Osteoblast (primary cell): ENCODE data around the gene HPRT1. TPM values are rescaled to one million over a fixed set of nuclear protein-coding genes. Genes with fewer than 3 reads are reported as not detected.

ENCODE experiments used
- DNase-seq: peaks from one replicate; pipeline ENCODE4 v3.0.0; 2011; ENCODE audit warnings: low spot score, mixed read lengths; ENCODE audit not compliant: insufficient read length; ENCODE audit errors: missing footprints
- H2AFZ ChIP-seq: 2 replicates; pipeline ENCODE4 v1.6.0; 2011; ENCODE audit warnings: mild to moderate bottlenecking, low read length
- H3K27ac ChIP-seq: 2 replicates; pipeline ENCODE4 v1.5.1; 2011; ENCODE audit warnings: mild to moderate bottlenecking, low read depth, low read length, moderate library complexity
- H3K27me3 ChIP-seq: 2 replicates; pipeline ENCODE4 v1.6.0; 2012; ENCODE audit warnings: mild to moderate bottlenecking, control low read depth, inconsistent platforms, low read length, moderate library complexity; ENCODE audit not compliant: insufficient read depth
- H3K36me3 ChIP-seq: 2 replicates; pipeline ENCODE4 v1.5.1; 2011; ENCODE audit warnings: mild to moderate bottlenecking, low read length, control low read depth, moderate library complexity; ENCODE audit not compliant: insufficient read depth
- H3K4me1 ChIP-seq: 2 replicates; pipeline ENCODE4 v1.5.1; 2011; ENCODE audit warnings: mild to moderate bottlenecking, low read length, control low read depth, moderate library complexity; ENCODE audit not compliant: insufficient read depth
- H3K4me2 ChIP-seq: 2 replicates; pipeline ENCODE4 v1.6.0; 2011; ENCODE audit warnings: mild to moderate bottlenecking, low read length; ENCODE audit not compliant: insufficient read depth
- H3K4me3 ChIP-seq: fragments of 200-600 bp; sonication (generic); 3 replicates; pipeline ENCODE4 v1.5.1; 2012; ENCODE audit warnings: mild to moderate bottlenecking, low read length, inconsistent platforms; ENCODE audit not compliant: insufficient read depth
- H3K79me2 ChIP-seq: 2 replicates; pipeline ENCODE4 v1.6.0; 2012; ENCODE audit warnings: mild to moderate bottlenecking, low read length, control low read depth, inconsistent platforms; ENCODE audit not compliant: insufficient read depth
- H3K9me3 ChIP-seq: 2 replicates; pipeline ENCODE4 v1.5.1; 2011; ENCODE audit warnings: low read depth, low read length, control low read depth
- H4K20me1 ChIP-seq: 2 replicates; pipeline ENCODE4 v1.6.0; 2012; ENCODE audit warnings: mild to moderate bottlenecking, low read length, control low read depth; ENCODE audit not compliant: insufficient read depth
- total RNA-seq: library from RNA; depleted of rRNA; stranded (reverse); fragments of >200 nt; gene quantifications from 2 replicates; pipeline ENCODE4 v1.2.3, GENCODE V29; 2012
- TF ChIP-seq, protein P1 (sequence below): IDR thresholded peaks from 2 replicates; pipeline ENCODE4 v1.5.1; 2011; ENCODE audit warnings: mild to moderate bottlenecking, low read depth, low read length, moderate library complexity; ENCODE audit errors: extremely low read depth

Gene HPRT1
- total RNA-seq, 1 donor, result 6.2 TPM

DNA sequence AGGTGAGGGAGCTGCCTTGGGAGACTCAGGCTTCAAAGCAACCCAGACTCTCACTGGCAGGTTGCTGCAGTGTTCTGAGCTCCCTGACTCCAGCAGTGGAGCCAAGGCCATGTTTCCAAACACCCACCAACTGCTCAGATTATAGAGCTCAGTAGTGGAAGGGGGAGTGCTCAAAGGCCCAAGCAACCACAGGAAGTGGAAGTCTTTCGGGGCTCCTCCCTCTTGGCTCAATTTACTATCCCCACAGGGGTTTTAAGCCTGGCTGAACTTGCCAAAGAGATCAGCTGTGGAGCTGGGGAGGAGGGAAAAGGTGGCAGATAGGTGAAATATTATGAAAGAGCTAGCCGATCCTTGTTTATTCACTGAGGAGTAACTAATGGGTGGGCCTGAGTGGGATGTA lies 82.5 kb downstream of the HPRT1 start:
- Histone ChIP-seq H3K79me2 (peaks cover 4% of the 10 kb centered on the region), H4K20me1 (no peaks in the 10 kb centered on the region), H3K4me2 (no peak overlapping the region), H3K27me3 (no peaks in the 10 kb centered on the region), H3K27ac (no peak overlapping the region), H3K4me1 (peaks cover 17% of the 10 kb centered on the region), H3K4me3 (no peak overlapping the region), H3K9me3 (no peaks in the 10 kb centered on the region), H2AFZ (no peak overlapping the region), H3K36me3 (peaks cover 15% of the 10 kb centered on the region)
- TF ChIP-seq, protein P1, sequence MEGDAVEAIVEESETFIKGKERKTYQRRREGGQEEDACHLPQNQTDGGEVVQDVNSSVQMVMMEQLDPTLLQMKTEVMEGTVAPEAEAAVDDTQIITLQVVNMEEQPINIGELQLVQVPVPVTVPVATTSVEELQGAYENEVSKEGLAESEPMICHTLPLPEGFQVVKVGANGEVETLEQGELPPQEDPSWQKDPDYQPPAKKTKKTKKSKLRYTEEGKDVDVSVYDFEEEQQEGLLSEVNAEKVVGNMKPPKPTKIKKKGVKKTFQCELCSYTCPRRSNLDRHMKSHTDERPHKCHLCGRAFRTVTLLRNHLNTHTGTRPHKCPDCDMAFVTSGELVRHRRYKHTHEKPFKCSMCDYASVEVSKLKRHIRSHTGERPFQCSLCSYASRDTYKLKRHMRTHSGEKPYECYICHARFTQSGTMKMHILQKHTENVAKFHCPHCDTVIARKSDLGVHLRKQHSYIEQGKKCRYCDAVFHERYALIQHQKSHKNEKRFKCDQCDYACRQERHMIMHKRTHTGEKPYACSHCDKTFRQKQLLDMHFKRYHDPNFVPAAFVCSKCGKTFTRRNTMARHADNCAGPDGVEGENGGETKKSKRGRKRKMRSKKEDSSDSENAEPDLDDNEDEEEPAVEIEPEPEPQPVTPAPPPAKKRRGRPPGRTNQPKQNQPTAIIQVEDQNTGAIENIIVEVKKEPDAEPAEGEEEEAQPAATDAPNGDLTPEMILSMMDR, result no peak
- DNase-seq, result peak; percentile 85

DNA sequence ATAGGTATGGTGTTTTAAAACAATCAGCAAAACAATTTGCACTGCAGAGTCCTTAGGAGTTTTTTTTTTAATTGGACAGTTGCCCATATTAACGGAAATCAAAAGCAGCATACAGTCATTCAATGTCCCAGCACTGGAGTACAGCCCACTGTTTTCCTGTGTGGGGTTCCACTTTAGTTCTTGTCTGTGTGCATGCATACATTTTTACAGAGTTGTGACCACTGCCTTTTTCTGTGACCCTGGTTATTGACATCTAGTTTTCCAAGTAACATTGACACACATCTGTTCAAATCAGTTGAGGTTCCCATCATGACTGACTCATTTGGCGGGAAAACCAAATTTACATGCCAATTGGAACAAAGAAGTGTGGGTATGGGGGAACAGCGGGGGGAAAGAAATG lies 83.3 kb downstream of the HPRT1 start:
- no peak for DNase-seq
- no peak overlapping the region for H3K27ac ChIP-seq

DNA sequence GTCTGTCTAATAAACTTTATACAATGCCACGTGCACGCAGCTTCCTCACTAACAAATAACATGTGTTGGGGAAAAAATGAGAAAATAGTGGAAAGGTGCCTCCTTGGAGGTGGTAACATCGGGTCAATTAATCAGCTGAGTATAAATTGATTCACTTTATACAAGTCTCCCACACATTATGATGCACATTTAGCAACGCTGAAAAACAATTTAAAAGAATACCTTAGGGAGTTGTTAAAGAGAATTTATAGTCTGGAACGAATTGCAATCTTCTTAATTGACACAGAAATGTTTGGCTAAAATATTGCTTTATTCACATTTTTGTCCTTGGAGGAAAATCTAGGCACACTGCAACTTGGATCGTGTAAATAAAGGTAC lies 84.2 kb downstream of the HPRT1 start:
- no peaks in the 10 kb centered on the region for H3K9me3 ChIP-seq
- no peak overlapping the region for H3K4me2 ChIP-seq
- H3K36me3 ChIP-seq, result peaks cover 15% of the 10 kb centered on the region
- H3K27me3 ChIP-seq, result no peaks in the 10 kb centered on the region
- H2AFZ ChIP-seq, result no peak overlapping the region
- H3K4me1 ChIP-seq, result peaks cover 14% of the 10 kb centered on the region
- H3K27ac ChIP-seq, result no peak overlapping the region
- peaks cover 19% of the 10 kb centered on the region for H3K79me2 ChIP-seq
- H4K20me1 ChIP-seq, result no peaks in the 10 kb centered on the region
- no peak for DNase-seq
- no peak overlapping the region for H3K4me3 ChIP-seq
- TF ChIP-seq, protein P1, result no peak

More for the DNA sequence above, 83.3 kb downstream of the HPRT1 start:
- no peaks in the 10 kb centered on the region for H3K27me3 ChIP-seq
- no peak overlapping the region for H3K4me3 ChIP-seq
- H3K79me2 ChIP-seq, result peaks cover 12% of the 10 kb centered on the region
- H2AFZ ChIP-seq, result no peak overlapping the region
- peaks cover 15% of the 10 kb centered on the region for H3K36me3 ChIP-seq
- no peak overlapping the region for H3K4me2 ChIP-seq
- TF ChIP-seq, protein P1, result no peak
- H3K9me3 ChIP-seq, result no peaks in the 10 kb centered on the region
- no peaks in the 10 kb centered on the region for H4K20me1 ChIP-seq
- peaks cover 14% of the 10 kb centered on the region for H3K4me1 ChIP-seq

DNA sequence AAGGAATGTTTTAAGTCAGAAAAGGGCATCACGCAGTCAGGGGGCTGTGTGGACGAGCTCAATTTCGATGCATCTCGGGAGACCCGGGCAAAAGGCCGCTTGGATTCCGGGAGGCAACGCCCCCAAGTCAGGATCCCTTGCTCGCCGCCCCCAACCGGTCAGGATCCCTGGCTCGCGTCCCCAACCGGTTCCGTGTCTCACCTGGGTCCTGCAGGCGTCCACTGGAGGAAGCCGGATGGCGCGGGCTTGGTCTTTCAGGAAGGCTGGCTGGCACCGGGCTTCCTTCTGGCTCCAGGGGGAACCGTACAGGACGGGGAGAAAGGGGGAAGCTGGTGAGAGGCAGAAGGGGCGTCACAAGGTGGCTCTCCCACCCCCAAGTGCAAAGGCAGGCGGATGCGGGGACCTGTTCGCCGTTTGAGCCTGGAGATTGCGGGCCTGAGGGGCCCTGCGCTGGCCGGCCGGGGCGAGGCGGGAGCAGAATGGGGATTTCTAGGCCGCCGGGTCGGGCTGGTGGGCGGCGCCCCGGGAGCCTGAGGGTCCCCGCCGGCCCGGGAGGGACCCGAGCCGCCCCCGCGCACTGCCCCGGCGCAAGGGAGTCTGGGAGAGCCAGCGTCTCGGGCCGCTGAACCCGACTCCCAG lies 84.7 kb downstream of the HPRT1 start:
- no peaks in the 10 kb centered on the region for H4K20me1 ChIP-seq
- peaks cover 19% of the 10 kb centered on the region for H3K79me2 ChIP-seq
- no peak overlapping the region for H3K27ac ChIP-seq
- peaks cover 15% of the 10 kb centered on the region for H3K36me3 ChIP-seq
- no peaks in the 10 kb centered on the region for H3K9me3 ChIP-seq
- TF ChIP-seq, protein P1, result no peak
- H3K4me1 ChIP-seq, result peaks cover 14% of the 10 kb centered on the region
- no peak for DNase-seq
- H3K27me3 ChIP-seq, result no peaks in the 10 kb centered on the region
- H2AFZ ChIP-seq, result no peak overlapping the region
- no peak overlapping the region for H3K4me3 ChIP-seq
- no peak overlapping the region for H3K4me2 ChIP-seq
